ENCODE results near the gene TRMT10A.

The TRMT10A gene, protein sequence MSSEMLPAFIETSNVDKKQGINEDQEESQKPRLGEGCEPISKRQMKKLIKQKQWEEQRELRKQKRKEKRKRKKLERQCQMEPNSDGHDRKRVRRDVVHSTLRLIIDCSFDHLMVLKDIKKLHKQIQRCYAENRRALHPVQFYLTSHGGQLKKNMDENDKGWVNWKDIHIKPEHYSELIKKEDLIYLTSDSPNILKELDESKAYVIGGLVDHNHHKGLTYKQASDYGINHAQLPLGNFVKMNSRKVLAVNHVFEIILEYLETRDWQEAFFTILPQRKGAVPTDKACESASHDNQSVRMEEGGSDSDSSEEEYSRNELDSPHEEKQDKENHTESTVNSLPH

GRCh38 chr4:99563310-99564186 lies at the start of gene TRMT10A:
TRMT10A (minus strand) TSS chr4:99564039; CDS start chr4:99559338, 4,701 bp downstream.
- intact Hi-C loops (cut with DNase I) = loop anchor here (2.0 to 10.0 kb wide), 2 partner anchors 331 to 383 kb away; partner anchors contain the start of genes DNAJB14 and LAMTOR3
- DNase-seq = peak; percentile 95 to 99 (median 98)

- DNase-seq = no peak
- intact Hi-C loops (cut with DNase I) = no loop called here
Observed at GRCh38 chr4:99612704-99613103, 48.9 kb upstream of the TRMT10A start.

DNA sequence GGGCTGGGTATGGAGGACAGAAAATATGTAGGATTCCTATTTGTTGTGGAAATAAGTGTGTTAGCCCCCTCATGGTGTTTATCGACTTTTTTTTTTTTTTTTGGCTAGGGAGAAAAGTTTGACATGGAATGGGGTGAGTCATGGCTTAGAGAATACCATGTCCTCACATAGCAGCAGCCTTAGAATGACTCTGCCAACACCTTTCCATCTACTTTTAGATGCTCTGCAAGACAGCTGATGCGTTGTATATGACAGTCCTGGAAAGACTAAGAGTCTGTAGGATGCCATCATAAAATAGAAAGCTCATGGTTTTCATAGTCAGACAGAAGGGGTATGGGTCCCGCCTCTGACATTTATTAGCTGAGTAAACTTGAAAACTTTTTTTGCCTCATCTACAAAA lies 48.4 kb upstream of the TRMT10A start:
- intact Hi-C loops (cut with DNase I) = no loop called here
- DNase-seq = no peak

- DNase-seq = no peak
- intact Hi-C loops (cut with DNase I) = no loop called here
Observed at GRCh38 chr4:99610605-99611175, 46.9 kb upstream of the TRMT10A start.

GRCh38 chr4:99608417-99608816 lies 44.6 kb upstream of the TRMT10A start:
- intact Hi-C loops (cut with DNase I) = no loop called here
- no peak for DNase-seq

- intact Hi-C loops (cut with DNase I) = no loop called here
- no peak for DNase-seq
Observed at GRCh38 chr4:99606716-99607115, 42.9 kb upstream of the TRMT10A start.

DNA sequence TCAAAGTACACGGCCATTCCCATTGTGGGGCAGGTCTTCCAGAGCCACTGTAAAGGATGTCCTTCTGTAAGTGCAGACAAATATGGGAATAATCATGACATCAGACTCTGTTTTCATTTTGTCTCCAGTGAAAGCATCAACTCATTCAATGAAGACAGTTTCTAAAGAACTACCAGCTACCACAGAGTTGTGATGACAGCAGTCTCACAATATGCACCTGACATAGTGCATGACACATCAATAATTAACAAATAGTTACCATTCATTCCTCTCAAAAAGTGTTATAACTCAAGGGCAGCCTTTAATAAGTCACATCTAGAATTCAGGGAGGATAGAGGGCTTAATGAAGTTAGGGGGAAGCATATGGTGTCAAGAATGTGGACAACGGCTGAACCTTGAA lies 31.0 kb upstream of the TRMT10A start:
- intact Hi-C loops (cut with DNase I) = no loop called here
- no peak for DNase-seq

- DNase-seq = peak in 7 of 42 donors; percentile 4 to 36 (median 10)
Observed at GRCh38 chr4:99593781-99594641, 30.2 kb upstream of the TRMT10A start.

DNA sequence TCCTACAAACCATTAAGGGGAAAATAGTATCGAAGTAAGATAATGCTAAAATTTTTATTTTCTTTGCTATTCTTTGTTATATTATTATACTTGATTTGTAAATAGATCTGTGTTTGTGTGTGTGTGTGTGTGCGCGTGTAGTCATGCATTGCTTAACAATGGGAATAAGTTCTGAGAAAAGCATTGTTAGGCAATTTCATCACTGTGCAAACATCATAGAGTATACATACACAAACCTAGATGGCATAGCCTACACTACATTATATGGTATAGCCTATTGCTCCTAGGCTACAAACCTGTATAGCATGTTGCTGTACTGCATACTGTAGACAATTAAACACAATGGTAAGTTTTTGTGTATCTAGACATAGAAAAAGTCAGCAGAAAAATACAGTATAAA lies 27.9 kb upstream of the TRMT10A start:
- DNase-seq = no peak
- intact Hi-C loops (cut with DNase I) = no loop called here

More at GRCh38 chr4:99593781-99594641, 30.2 kb upstream of the TRMT10A start:
- intact Hi-C loops (cut with DNase I) = no loop called here

DNA sequence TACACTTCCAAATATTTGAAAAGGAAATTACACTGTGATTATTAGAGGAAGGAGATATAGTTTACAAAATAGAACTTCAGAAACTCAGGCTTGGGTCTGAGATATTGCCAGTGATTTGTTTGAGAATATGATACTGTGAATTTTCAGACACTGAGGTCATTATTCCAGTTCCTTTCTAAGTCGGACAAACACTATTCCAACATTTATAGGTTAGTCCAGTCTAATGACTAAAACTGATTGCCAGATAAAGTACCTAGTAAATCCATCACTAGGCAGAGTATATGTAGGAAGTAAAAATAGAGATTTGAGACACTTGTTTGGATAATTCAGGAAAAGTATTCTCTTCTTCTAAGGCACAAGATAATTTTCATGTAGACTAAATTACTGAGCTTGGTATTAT lies 24.0 kb upstream of the TRMT10A start:
- DNase-seq = no peak
- intact Hi-C loops (cut with DNase I) = no loop called here

GRCh38 chr4:99587309-99587708 lies 23.5 kb upstream of the TRMT10A start:
- DNase-seq = no peak
- intact Hi-C loops (cut with DNase I) = no loop called here

- intact Hi-C loops (cut with DNase I) = no loop called here
- DNase-seq = no peak
Observed at GRCh38 chr4:99586797-99587196, 23.0 kb upstream of the TRMT10A start.

GRCh38 chr4:99586322-99586721 lies 22.5 kb upstream of the TRMT10A start:
- DNase-seq = no peak

DNA sequence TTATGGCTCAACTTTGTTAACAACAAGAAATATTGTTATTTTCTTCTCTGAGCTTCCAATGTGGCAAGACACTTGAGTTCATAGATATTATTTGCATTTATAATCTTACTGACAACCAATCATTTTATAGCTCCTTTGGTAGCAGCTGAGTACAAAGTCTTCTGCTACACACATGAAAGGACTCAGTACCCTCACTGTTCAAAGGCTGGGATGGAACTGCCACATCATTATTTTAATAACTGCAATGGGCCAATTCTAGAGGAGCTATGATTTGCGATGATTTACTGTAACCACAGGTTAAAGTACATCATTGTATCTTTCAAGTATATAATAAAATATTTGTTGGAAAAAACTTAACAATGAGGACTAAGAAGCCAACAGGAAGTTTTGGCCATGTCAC lies 21.7 kb upstream of the TRMT10A start:
- intact Hi-C loops (cut with DNase I) = no loop called here

More at GRCh38 chr4:99586322-99586721, 22.5 kb upstream of the TRMT10A start:
- intact Hi-C loops (cut with DNase I) = no loop called here

GRCh38 chr4:99578714-99579113 lies 14.9 kb upstream of the TRMT10A start:
- no peak for DNase-seq
- intact Hi-C loops (cut with DNase I) = no loop called here

More for the DNA sequence above, 21.7 kb upstream of the TRMT10A start:
- no peak for DNase-seq

- intact Hi-C loops (cut with DNase I) = no loop called here
Observed at GRCh38 chr4:99574530-99575324, 10.9 kb upstream of the TRMT10A start, which contains the start of gene MTTP. MTTP (plus strand) TSS chr4:99574824; CDS start chr4:99574910, 86 bp downstream.

GRCh38 chr4:99573735-99574368 lies 10.0 kb upstream of the TRMT10A start:
- intact Hi-C loops (cut with DNase I) = no loop called here
- DNase-seq = no peak

More at GRCh38 chr4:99574530-99575324, 10.9 kb upstream of the TRMT10A start, which contains the start of gene MTTP:
- DNase-seq = no peak
